ENCODE results near the gene CNTN5. TPM values are rescaled to one million over a fixed set of nuclear protein-coding genes. Genes with fewer than 3 reads are reported as not detected.

The CNTN5 gene
- total RNA-seq, 1 experiment from 2014 or later = not detected

DNA sequence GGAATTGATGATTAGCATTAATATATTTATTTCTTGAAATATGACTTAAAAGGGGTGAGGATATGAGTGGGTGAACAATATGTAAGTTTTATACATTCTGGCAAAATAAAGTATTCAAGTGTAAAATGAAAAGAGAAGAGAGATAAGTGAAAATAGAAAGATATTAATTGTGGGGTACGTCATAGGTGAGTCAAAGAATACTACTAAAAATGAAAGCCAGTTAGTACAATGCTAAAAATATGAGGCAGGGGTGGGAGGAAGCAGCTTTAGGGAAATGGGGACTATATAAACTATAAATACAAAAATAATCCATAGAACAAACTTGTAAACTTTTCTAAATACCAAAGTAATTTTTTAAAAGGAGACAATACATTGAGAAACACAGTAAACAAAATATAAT is 661.4 kb downstream of the CNTN5 start:
- no peaks in the 10 kb centered on the region for H3K9me3 ChIP-seq (ENCODE audit: control insufficient read depth, low read depth, low read length)
- DNase-seq = no peak
- Mint-ChIP-seq H3K4me3 (no peak overlapping the region), H3K9me3 (no peaks in the 10 kb centered on the region), H3K27ac (no peak overlapping the region), H3K36me3 (ENCODE audit: insufficient read depth in 1 of 3, low read depth in 3 of 3) (no peaks in the 10 kb centered on the region), H3K27me3 (ENCODE audit: low read depth) (no peaks in the 10 kb centered on the region), H3K4me1 (no peaks in the 10 kb centered on the region)
- H2BK15ac ChIP-seq (ENCODE audit: low read depth, low read length) = no peak overlapping the region
- H4K8ac ChIP-seq (replicated peaks; ENCODE audit: insufficient read length, low read depth, low read length) = no peak overlapping the region
- no peak overlapping the region for H4K91ac ChIP-seq (ENCODE audit: insufficient read length, low read depth, low read length)
- H3K4ac ChIP-seq (ENCODE audit: low read depth, low read length) = no peak overlapping the region
- H3K27ac ChIP-seq (ENCODE audit: insufficient read length, low read depth, low read length) = no peak overlapping the region
- H3K18ac ChIP-seq (ENCODE audit: insufficient read length, low read depth, low read length) = no peak overlapping the region
- no peak overlapping the region for H3K4me2 ChIP-seq (ENCODE audit: insufficient read depth, insufficient read length, low read length)
- no peaks in the 10 kb centered on the region for H3K23me2 ChIP-seq (ENCODE audit: insufficient read length, low read depth, low read length, poor library complexity, severe bottlenecking)
- H3K79me1 ChIP-seq (ENCODE audit: insufficient read depth, low read depth, low read length, poor library complexity, severe bottlenecking) = no peaks in the 10 kb centered on the region
- WGBS (ENCODE audit: extremely low coverage, insufficient read length, low lambda C conversion rate) = 100% methylated on average over 1 of the region's 1 CpG
- no peak overlapping the region for H2BK5ac ChIP-seq (ENCODE audit: insufficient read length, low read length)
- no peak overlapping the region for H2BK12ac ChIP-seq (ENCODE audit: insufficient read length, low read depth, low read length)
- H3K14ac ChIP-seq (ENCODE audit: insufficient read depth, low read length) = no peak overlapping the region
- H3K23ac ChIP-seq (ENCODE audit: insufficient read length, low read depth, low read length) = no peak overlapping the region
- no peak overlapping the region for H3K56ac ChIP-seq (ENCODE audit: insufficient read length, low read depth, low read length)
- no peaks in the 10 kb centered on the region for H4K20me1 ChIP-seq (ENCODE audit: control insufficient read depth, insufficient read depth, insufficient read length)
- no peak overlapping the region for H2BK120ac ChIP-seq (ENCODE audit: low read depth, low read length, poor library complexity, severe bottlenecking)
- no peak overlapping the region for H2AK5ac ChIP-seq (ENCODE audit: insufficient read length, low read length)
- H4K5ac ChIP-seq (ENCODE audit: insufficient read length, low read depth, low read length) = no peak overlapping the region
- H3K4me1 ChIP-seq (ENCODE audit: insufficient read depth, low read length) = no peaks in the 10 kb centered on the region
- H3K79me2 ChIP-seq (ENCODE audit: insufficient read depth, low read length) = no peaks in the 10 kb centered on the region
- H3K9ac ChIP-seq (ENCODE audit: extremely low read depth, insufficient read length, low read length) = no peak overlapping the region
- no peak overlapping the region for H3T11ph ChIP-seq (ENCODE audit: low read length)
- TF ChIP-seq, protein P1, sequence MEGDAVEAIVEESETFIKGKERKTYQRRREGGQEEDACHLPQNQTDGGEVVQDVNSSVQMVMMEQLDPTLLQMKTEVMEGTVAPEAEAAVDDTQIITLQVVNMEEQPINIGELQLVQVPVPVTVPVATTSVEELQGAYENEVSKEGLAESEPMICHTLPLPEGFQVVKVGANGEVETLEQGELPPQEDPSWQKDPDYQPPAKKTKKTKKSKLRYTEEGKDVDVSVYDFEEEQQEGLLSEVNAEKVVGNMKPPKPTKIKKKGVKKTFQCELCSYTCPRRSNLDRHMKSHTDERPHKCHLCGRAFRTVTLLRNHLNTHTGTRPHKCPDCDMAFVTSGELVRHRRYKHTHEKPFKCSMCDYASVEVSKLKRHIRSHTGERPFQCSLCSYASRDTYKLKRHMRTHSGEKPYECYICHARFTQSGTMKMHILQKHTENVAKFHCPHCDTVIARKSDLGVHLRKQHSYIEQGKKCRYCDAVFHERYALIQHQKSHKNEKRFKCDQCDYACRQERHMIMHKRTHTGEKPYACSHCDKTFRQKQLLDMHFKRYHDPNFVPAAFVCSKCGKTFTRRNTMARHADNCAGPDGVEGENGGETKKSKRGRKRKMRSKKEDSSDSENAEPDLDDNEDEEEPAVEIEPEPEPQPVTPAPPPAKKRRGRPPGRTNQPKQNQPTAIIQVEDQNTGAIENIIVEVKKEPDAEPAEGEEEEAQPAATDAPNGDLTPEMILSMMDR (conservative IDR thresholded peaks at IDR 0.05) = no peak
- no peak overlapping the region for H2BK20ac ChIP-seq (ENCODE audit: low read depth, low read length, poor library complexity, severe bottlenecking)
- no peaks in the 10 kb centered on the region for H3K27me3 ChIP-seq (ENCODE audit: insufficient read depth, low read length)
- no peak overlapping the region for H2AFZ ChIP-seq (ENCODE audit: low read length)
